ENCODE measurements around the gene CTIF.

Gene CTIF

DNA sequence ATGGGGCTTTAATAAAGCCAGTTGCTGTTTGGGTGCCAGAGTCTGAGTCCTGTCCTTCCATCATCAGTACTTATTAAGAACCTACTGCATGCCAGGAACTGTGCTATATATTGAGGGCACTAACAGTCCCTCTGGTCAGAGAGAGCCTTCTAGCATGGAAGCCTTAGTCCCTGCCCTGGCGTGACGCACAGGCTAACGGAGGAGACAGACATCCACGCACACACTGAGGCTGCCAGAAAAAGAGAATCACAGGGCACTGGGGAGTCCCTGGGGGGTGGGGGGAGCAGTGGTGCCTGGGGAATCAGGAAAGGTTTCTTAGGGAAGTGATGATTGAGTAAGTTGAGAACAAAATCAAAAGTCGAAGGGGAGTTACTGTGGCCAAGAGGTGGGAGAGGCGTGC is 31.5 kb downstream of the CTIF start:
- Histone ChIP-seq H3K23ac (ENCODE audit: low read length in 2 of 2) (no peak overlapping the region), H3K4me2 (ENCODE audit: low read length, poor library complexity, severe bottlenecking) (no peak overlapping the region), H2BK120ac (ENCODE audit: low read depth, low read length) (no peak overlapping the region), H2AK5ac (ENCODE audit: low read length, severe bottlenecking) (no peak overlapping the region), H3K4me1 (ENCODE audit: control insufficient read depth, insufficient read depth, low read depth, low read length) (peaks cover 24% of the 10 kb centered on the region), H3K4ac (ENCODE audit: low read depth in 1 of 2, low read length in 2 of 2) (no peak overlapping the region), H3K9ac (ENCODE audit: low read length) (no peak overlapping the region), H3K27ac (ENCODE audit: low read length, poor library complexity, severe bottlenecking) (no peak overlapping the region), H3K14ac (ENCODE audit: low read length in 2 of 2) (no peak overlapping the region), H3K36me3 (ENCODE audit: control insufficient read depth in 1 of 2, insufficient read depth in 2 of 2, low read depth in 1 of 2, low read length in 2 of 2) (peaks cover 0 to 10% of the 10 kb centered on the region in 2 experiments), H4K8ac (ENCODE audit: low read length) (no peak overlapping the region), H2BK5ac (ENCODE audit: low read depth, low read length, poor library complexity, severe bottlenecking) (no peak overlapping the region), H3K27me3 (ENCODE audit: control insufficient read depth in 1 of 2, insufficient read depth in 1 of 2, low read length in 2 of 2) (no peaks in the 10 kb centered on the region), H3K79me1 (replicated peaks; ENCODE audit: low read length, poor library complexity, severe bottlenecking) (peaks cover 50% of the 10 kb centered on the region), H3K18ac (ENCODE audit: low read depth in 1 of 2, low read length in 2 of 2) (no peak overlapping the region), H3K9me3 (ENCODE audit: control insufficient read depth, low read length) (no peaks in the 10 kb centered on the region), H2AFZ (ENCODE audit: low read depth, low read length) (no peak overlapping the region), H2BK15ac (ENCODE audit: low read depth, poor library complexity, severe bottlenecking) (no peak overlapping the region), H4K91ac (ENCODE audit: low read length) (no peak overlapping the region), H3K4me3 (ENCODE audit: insufficient read depth in 1 of 2, low read depth in 1 of 2, low read length in 2 of 2) (no peak overlapping the region), H2BK12ac (ENCODE audit: low read length in 2 of 2) (no peak overlapping the region)
- WGBS: 97% methylated on average over 6 of the region's 6 CpGs
- no peak for DNase-seq

DNA sequence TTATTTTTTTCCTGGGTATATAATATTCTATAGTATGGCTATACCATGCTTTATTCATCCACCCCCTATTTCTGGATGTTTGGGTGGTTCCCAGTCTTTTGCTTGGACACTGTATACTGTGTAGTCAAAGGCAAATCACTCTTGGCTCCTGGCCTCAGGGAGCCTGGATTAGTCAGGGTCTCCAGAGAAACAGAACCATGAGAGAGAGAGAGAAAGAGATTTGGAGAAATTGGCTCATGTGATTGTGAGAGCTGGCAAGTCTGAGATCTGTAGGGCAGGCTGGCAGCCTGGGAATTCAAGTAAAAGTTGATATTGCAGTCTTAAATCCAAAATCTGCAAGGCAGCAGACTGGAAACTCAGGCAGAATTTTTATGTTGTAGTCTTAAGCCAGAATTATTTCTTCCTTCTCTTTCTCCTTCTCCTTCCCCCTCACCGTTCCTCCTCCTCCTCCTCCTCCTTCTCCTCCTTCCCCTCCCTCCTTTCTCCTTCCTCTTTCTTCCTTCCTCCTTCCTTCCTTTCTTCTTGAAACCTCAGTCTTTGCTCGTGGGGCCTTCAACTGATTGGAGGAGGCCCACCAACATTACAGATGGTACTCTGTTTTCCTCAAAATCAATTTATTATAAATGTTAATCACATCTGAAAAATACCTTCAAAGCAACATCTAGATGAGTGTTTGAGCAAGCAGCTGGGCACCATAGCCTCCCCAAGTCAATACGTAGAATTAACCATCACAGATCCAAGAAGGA is 33.0 kb downstream of the CTIF start:
- Histone ChIP-seq H3K79me1 (replicated peaks; ENCODE audit: low read length, poor library complexity, severe bottlenecking) (peaks cover 47% of the 10 kb centered on the region), H3K23ac (ENCODE audit: low read length in 2 of 2) (no peak overlapping the region), H2AK5ac (ENCODE audit: low read length, severe bottlenecking) (no peak overlapping the region), H3K18ac (ENCODE audit: low read depth in 1 of 2, low read length in 2 of 2) (no peak overlapping the region), H3K9ac (ENCODE audit: low read length) (peak overlapping the region; percentile 80), H3K14ac (ENCODE audit: low read length in 2 of 2) (no peak overlapping the region), H4K91ac (ENCODE audit: low read length) (no peak overlapping the region), H2BK5ac (ENCODE audit: low read depth, low read length, poor library complexity, severe bottlenecking) (no peak overlapping the region), H3K27ac (ENCODE audit: low read length, poor library complexity, severe bottlenecking) (no peak overlapping the region), H3K4me1 (ENCODE audit: control insufficient read depth, insufficient read depth, low read depth, low read length) (peaks cover 31% of the 10 kb centered on the region), H2BK120ac (ENCODE audit: low read depth, low read length) (no peak overlapping the region), H3K9me3 (ENCODE audit: control insufficient read depth, low read length) (no peaks in the 10 kb centered on the region), H3K27me3 (ENCODE audit: control insufficient read depth in 1 of 2, insufficient read depth in 1 of 2, low read length in 2 of 2) (no peaks in the 10 kb centered on the region), H2AFZ (ENCODE audit: low read depth, low read length) (no peak overlapping the region), H2BK12ac (ENCODE audit: low read length in 2 of 2) (no peak overlapping the region), H2BK15ac (ENCODE audit: low read depth, poor library complexity, severe bottlenecking) (no peak overlapping the region), H4K8ac (ENCODE audit: low read length) (no peak overlapping the region), H3K4me3 (ENCODE audit: insufficient read depth in 1 of 2, low read depth in 1 of 2, low read length in 2 of 2) (no peak overlapping the region), H3K4me2 (ENCODE audit: low read length, poor library complexity, severe bottlenecking) (no peak overlapping the region), H3K4ac (ENCODE audit: low read depth in 1 of 2, low read length in 2 of 2) (no peak overlapping the region), H3K36me3 (ENCODE audit: control insufficient read depth in 1 of 2, insufficient read depth in 2 of 2, low read depth in 1 of 2, low read length in 2 of 2) (peaks cover 2 to 12% of the 10 kb centered on the region in 2 experiments)
- no peak for DNase-seq
- 92% methylated on average over 2 of the region's 3 CpGs for WGBS

DNA sequence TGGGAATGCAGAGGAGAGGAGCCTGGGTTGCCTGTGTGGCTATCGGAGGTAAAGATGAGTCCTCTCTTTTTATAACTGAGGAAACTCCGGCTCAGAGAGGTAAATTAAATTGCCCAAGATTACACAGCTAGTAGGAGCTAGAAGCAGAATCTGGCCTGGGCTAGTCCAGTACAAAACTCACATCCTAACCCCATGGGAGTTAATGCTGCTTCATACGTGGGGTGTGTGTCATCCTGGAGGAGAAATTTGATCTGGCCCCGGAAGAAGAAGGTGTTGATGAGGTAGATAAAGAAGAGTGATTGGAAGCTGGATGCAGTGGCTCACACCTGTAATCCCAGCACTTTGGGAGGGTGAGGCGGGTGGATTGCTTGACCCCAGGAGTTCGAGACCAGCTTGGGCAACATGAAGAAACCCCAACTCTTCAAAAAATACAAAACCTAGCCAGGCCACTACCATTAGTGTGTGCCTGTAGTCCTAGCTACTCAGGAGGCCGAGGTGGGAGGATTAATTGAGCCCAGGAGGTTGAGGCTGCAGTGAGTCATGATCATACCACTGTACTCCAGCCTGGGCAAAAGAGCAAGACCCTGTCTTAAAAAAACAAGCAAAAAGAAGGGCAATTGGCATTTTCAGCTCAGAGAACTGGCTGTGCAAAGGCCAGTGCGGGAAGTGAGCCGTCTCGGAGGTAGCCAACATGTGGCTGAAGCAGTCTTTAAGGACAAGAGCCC is 33.7 kb downstream of the CTIF start:
- Histone ChIP-seq H2BK5ac (ENCODE audit: low read depth, low read length, poor library complexity, severe bottlenecking) (no peak overlapping the region), H3K14ac (ENCODE audit: low read length in 2 of 2) (no peak overlapping the region), H3K27me3 (ENCODE audit: control insufficient read depth in 1 of 2, insufficient read depth in 1 of 2, low read length in 2 of 2) (no peaks in the 10 kb centered on the region), H3K23ac (ENCODE audit: low read length in 2 of 2) (no peak overlapping the region), H3K4me3 (ENCODE audit: insufficient read depth in 1 of 2, low read depth in 1 of 2, low read length in 2 of 2) (no peak overlapping the region), H3K79me1 (replicated peaks; ENCODE audit: low read length, poor library complexity, severe bottlenecking) (peaks cover 50% of the 10 kb centered on the region), H2BK12ac (ENCODE audit: low read length in 2 of 2) (no peak overlapping the region), H3K27ac (ENCODE audit: low read length, poor library complexity, severe bottlenecking) (no peak overlapping the region), H2AFZ (ENCODE audit: low read depth, low read length) (no peak overlapping the region), H2BK15ac (ENCODE audit: low read depth, poor library complexity, severe bottlenecking) (no peak overlapping the region), H3K9ac (ENCODE audit: low read length) (peak overlapping the region; percentile 80), H3K9me3 (ENCODE audit: control insufficient read depth, low read length) (no peaks in the 10 kb centered on the region), H3K18ac (ENCODE audit: low read depth in 1 of 2, low read length in 2 of 2) (no peak overlapping the region), H2BK120ac (ENCODE audit: low read depth, low read length) (no peak overlapping the region), H4K8ac (ENCODE audit: low read length) (no peak overlapping the region), H3K36me3 (ENCODE audit: control insufficient read depth in 1 of 2, insufficient read depth in 2 of 2, low read depth in 1 of 2, low read length in 2 of 2) (peaks cover 4 to 19% of the 10 kb centered on the region in 2 experiments), H4K91ac (ENCODE audit: low read length) (no peak overlapping the region), H2AK5ac (ENCODE audit: low read length, severe bottlenecking) (no peak overlapping the region), H3K4me2 (ENCODE audit: low read length, poor library complexity, severe bottlenecking) (no peak overlapping the region), H3K4me1 (ENCODE audit: control insufficient read depth, insufficient read depth, low read depth, low read length) (peaks cover 29% of the 10 kb centered on the region), H3K4ac (ENCODE audit: low read depth in 1 of 2, low read length in 2 of 2) (no peak overlapping the region)
- no peak for DNase-seq
- WGBS: 75% methylated on average over 8 of the region's 10 CpGs

DNA sequence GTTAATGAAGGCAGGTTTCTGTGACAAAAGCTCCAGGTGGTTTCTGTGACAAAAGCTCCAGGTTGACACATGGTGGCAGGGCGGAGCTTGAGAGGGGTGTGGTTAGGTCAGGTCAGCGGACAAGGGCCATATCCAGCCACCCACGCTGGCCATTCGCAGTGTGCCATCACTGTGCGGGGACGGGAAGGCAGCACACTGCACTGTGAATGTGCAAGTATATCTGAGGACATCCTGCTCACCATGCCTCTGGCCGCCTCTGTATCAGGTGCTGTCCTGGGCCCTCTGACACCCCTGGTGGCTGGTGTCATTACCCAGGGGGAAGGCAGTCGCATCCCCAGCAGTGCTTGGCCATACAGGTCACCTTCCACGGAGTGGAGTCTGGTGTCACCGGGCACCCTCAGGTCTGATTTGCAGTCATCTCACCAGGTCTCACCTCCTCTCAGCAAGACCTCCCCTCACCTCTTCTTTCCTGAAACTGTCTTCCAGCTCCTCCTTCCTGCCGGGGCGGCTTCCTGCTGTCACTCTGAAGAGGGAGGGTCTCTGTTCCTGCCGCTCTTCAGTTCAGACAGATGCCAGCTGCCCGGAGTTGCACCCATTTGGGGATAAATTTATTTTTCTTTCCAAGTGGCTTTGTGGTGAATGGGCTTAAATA is 34.9 kb downstream of the CTIF start:
- H2AFZ ChIP-seq (ENCODE audit: low read depth, low read length): no peak overlapping the region
- no peak overlapping the region for H2BK12ac ChIP-seq (ENCODE audit: low read length in 2 of 2)
- no peaks in the 10 kb centered on the region for H3K9me3 ChIP-seq (ENCODE audit: control insufficient read depth, low read length)
- no peak overlapping the region for H3K4ac ChIP-seq (ENCODE audit: low read depth in 1 of 2, low read length in 2 of 2)
- no peaks in the 10 kb centered on the region for H3K27me3 ChIP-seq (ENCODE audit: control insufficient read depth in 1 of 2, insufficient read depth in 1 of 2, low read length in 2 of 2)
- H3K9ac ChIP-seq (ENCODE audit: low read length): peak overlapping the region; percentile 80
- no peak for DNase-seq
- 89% methylated on average over 12 of the region's 14 CpGs for WGBS
- peaks cover 29% of the 10 kb centered on the region for H3K4me1 ChIP-seq (ENCODE audit: control insufficient read depth, insufficient read depth, low read depth, low read length)
- H3K14ac ChIP-seq (ENCODE audit: low read length in 2 of 2): peak overlapping the region in 1 of 2 experiments; percentile 5
- peaks cover 9 to 20% of the 10 kb centered on the region in 2 experiments for H3K36me3 ChIP-seq (ENCODE audit: control insufficient read depth in 1 of 2, insufficient read depth in 2 of 2, low read depth in 1 of 2, low read length in 2 of 2)
- H2BK120ac ChIP-seq (ENCODE audit: low read depth, low read length): no peak overlapping the region
- H3K23ac ChIP-seq (ENCODE audit: low read length in 2 of 2): peak overlapping the region in 1 of 2 experiments; percentile 0
- no peak overlapping the region for H2BK5ac ChIP-seq (ENCODE audit: low read depth, low read length, poor library complexity, severe bottlenecking)
- peak overlapping the region; percentile 66 for H4K8ac ChIP-seq (ENCODE audit: low read length)
- peaks cover 47% of the 10 kb centered on the region for H3K79me1 ChIP-seq (replicated peaks; ENCODE audit: low read length, poor library complexity, severe bottlenecking)
- H3K27ac ChIP-seq (ENCODE audit: low read length, poor library complexity, severe bottlenecking): no peak overlapping the region
- no peak overlapping the region for H2AK5ac ChIP-seq (ENCODE audit: low read length, severe bottlenecking)
- no peak overlapping the region for H4K91ac ChIP-seq (ENCODE audit: low read length)
- no peak overlapping the region for H2BK15ac ChIP-seq (ENCODE audit: low read depth, poor library complexity, severe bottlenecking)
- H3K18ac ChIP-seq (ENCODE audit: low read depth in 1 of 2, low read length in 2 of 2): peak overlapping the region in 1 of 2 experiments; percentile 13
- H3K4me2 ChIP-seq (ENCODE audit: low read length, poor library complexity, severe bottlenecking): no peak overlapping the region
- no peak overlapping the region for H3K4me3 ChIP-seq (ENCODE audit: insufficient read depth in 1 of 2, low read depth in 1 of 2, low read length in 2 of 2)

Data from mesenchymal stem cell (in vitro differentiated cells and primary cell).